Measurements from ENCODE around the gene PRKAG2.
"Not testable (repeated sequence)": the region's sequence is repeated elsewhere in the genome, so short reads cannot be mapped to it uniquely, and the experiment has no call there.

- not testable (repeated sequence) for TF ChIP-seq CTCF, POLR2A (IDR thresholded peaks at IDR 0.05)
Observed at GRCh38 chr7:151536178-151536577, 340.7 kb downstream of the PRKAG2 start.
